Skeletal muscle cell (primary cell): ENCODE results near the gene ZFP2.
"Not testable (repeated sequence)": the region's sequence is repeated elsewhere in the genome, so short reads cannot be mapped to it uniquely, and the experiment has no call there.

Experiments used
- DNase-seq: peaks from one replicate; pipeline ENCODE4 v3.0.0-alpha.2; 2010; ENCODE audit warnings: low read depth
- H3K4me3 ChIP-seq: 2 replicates; pipeline ENCODE4 v1.5.1; 2011; ENCODE audit warnings: low read depth, mild to moderate bottlenecking, control low read depth, low read length, moderate library complexity

The ZFP2 gene

GRCh38 chr5:178895615-178896571 lies at the start of gene ZFP2:
Gene ZFP2 (plus strand): TSS chr5:178895913. CDS start chr5:178931314, 35,401 bp downstream.
- peak; percentile 5 for DNase-seq
- H3K4me3 ChIP-seq = peak within 1 kb of the TSS; percentile 81

- DNase-seq = no peak
These were observed 46.4 kb upstream of the ZFP2 start for GRCh38 chr5:178849316-178849715.

GRCh38 chr5:178851951-178852350 lies 43.8 kb upstream of the ZFP2 start:
- no peak overlapping the region for H3K4me3 ChIP-seq
- no peak for DNase-seq

More at GRCh38 chr5:178849316-178849715, 46.4 kb upstream of the ZFP2 start:
- no peak overlapping the region for H3K4me3 ChIP-seq

GRCh38 chr5:178854284-178854683 lies 41.4 kb upstream of the ZFP2 start:
- no peak for DNase-seq
- H3K4me3 ChIP-seq = no peak overlapping the region

- peak within 1 kb of the TSS; percentile 64 for H3K4me3 ChIP-seq
- DNase-seq = peak; percentile 86
These were observed 35.8 kb upstream of the ZFP2 start, which contains the start of gene ZNF354B for GRCh38 chr5:178859625-178860521. Gene ZNF354B (plus strand): TSS chr5:178859953. CDS start chr5:178861048, 1,095 bp downstream.

GRCh38 chr5:178860615-178861014 lies 35.1 kb upstream of the ZFP2 start:
- DNase-seq = not testable (repeated sequence)
- H3K4me3 ChIP-seq = peak overlapping the region; percentile 64

- no peak overlapping the region for H3K4me3 ChIP-seq
- DNase-seq = no peak
These were observed 34.1 kb upstream of the ZFP2 start for GRCh38 chr5:178861627-178862026.

GRCh38 chr5:178866946-178867345 lies 28.8 kb upstream of the ZFP2 start:
- peak; percentile 3 for DNase-seq
- H3K4me3 ChIP-seq = no peak overlapping the region

- no peak for DNase-seq
- no peak overlapping the region for H3K4me3 ChIP-seq
These were observed 26.1 kb upstream of the ZFP2 start for GRCh38 chr5:178869577-178869976.

GRCh38 chr5:178870411-178870810 lies 25.3 kb upstream of the ZFP2 start:
- no peak overlapping the region for H3K4me3 ChIP-seq
- DNase-seq = no peak

- no peak for DNase-seq
These were observed 23.4 kb upstream of the ZFP2 start for GRCh38 chr5:178872302-178872701.

GRCh38 chr5:178883115-178883694 lies 12.5 kb upstream of the ZFP2 start:
- not testable (repeated sequence) for DNase-seq, H3K4me3 ChIP-seq

More at GRCh38 chr5:178872302-178872701, 23.4 kb upstream of the ZFP2 start:
- H3K4me3 ChIP-seq = no peak overlapping the region

GRCh38 chr5:178883815-178884430 lies 11.8 kb upstream of the ZFP2 start:
- DNase-seq = no peak
- no peak overlapping the region for H3K4me3 ChIP-seq

- H3K4me3 ChIP-seq = no peak overlapping the region
These were observed 3.6 kb downstream of the ZFP2 start for GRCh38 chr5:178899289-178899688.

GRCh38 chr5:178902849-178903248 lies 7.1 kb downstream of the ZFP2 start:
- no peak overlapping the region for H3K4me3 ChIP-seq
- no peak for DNase-seq

More at GRCh38 chr5:178899289-178899688, 3.6 kb downstream of the ZFP2 start:
- no peak for DNase-seq

- H3K4me3 ChIP-seq = no peak overlapping the region
- no peak for DNase-seq
These were observed 36.4 kb downstream of the ZFP2 start for GRCh38 chr5:178931846-178932760.

- H3K4me3 ChIP-seq = peak within 1 kb of the TSS; percentile 67
- peak; percentile 88 for DNase-seq
These were observed 45.1 kb downstream of the ZFP2 start, which contains the start of gene ZNF454 for GRCh38 chr5:178940569-178941360. Gene ZNF454 (plus strand): TSS chr5:178941198. CDS start chr5:178942792, 1,594 bp downstream.
